ENCODE data around the gene FCHO1.

- no peak for TF ChIP-seq CTCF (IDR thresholded peaks at IDR 0.05)
- TF ChIP-seq REST (IDR thresholded peaks at IDR 0.05), result no peak
- no peak for TF ChIP-seq POLR2A (IDR thresholded peaks at IDR 0.05; ENCODE audit: low read length)
- no peak for TF ChIP-seq SMC3 (IDR thresholded peaks at IDR 0.05)
- TF ChIP-seq, protein P1, sequence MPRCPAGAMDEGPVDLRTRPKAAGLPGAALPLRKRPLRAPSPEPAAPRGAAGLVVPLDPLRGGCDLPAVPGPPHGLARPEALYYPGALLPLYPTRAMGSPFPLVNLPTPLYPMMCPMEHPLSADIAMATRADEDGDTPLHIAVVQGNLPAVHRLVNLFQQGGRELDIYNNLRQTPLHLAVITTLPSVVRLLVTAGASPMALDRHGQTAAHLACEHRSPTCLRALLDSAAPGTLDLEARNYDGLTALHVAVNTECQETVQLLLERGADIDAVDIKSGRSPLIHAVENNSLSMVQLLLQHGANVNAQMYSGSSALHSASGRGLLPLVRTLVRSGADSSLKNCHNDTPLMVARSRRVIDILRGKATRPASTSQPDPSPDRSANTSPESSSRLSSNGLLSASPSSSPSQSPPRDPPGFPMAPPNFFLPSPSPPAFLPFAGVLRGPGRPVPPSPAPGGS (IDR thresholded peaks at IDR 0.05), result no peak
- TF ChIP-seq, protein P2, sequence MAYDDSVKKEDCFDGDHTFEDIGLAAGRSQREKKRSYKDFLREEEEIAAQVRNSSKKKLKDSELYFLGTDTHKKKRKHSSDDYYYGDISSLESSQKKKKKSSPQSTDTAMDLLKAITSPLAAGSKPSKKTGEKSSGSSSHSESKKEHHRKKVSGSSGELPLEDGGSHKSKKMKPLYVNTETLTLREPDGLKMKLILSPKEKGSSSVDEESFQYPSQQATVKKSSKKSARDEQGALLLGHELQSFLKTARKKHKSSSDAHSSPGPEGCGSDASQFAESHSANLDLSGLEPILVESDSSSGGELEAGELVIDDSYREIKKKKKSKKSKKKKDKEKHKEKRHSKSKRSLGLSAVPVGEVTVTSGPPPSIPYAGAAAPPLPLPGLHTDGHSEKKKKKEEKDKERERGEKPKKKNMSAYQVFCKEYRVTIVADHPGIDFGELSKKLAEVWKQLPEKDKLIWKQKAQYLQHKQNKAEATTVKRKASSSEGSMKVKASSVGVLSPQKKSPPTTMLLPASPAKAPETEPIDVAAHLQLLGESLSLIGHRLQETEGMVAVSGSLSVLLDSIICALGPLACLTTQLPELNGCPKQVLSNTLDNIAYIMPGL (CRISPR knock-in tag; IDR thresholded peaks at IDR 0.05; ENCODE audit: borderline replicate concordance), result no peak
- TF ChIP-seq ZNF302 (CRISPR knock-in tag; IDR thresholded peaks at IDR 0.05), result no peak
- TF ChIP-seq KDM1A (IDR thresholded peaks at IDR 0.05; ENCODE audit: low read depth), result no peak
- TF ChIP-seq NFE2L2 (conservative IDR thresholded peaks at IDR 0.05; ENCODE audit: low read length), result no peak
Measured at GRCh38 chr19:17706750-17707181, 44.5 kb upstream of the FCHO1 start.

All from A549 (cell line).